ENCODE data around the gene TRIM28. TPM values are rescaled to one million over a fixed set of nuclear protein-coding genes. Genes with fewer than 3 reads are reported as not detected.

Gene TRIM28
- total and polyA plus RNA-seq, 9 of the 15 experiments (the other 6 are each of a cell fraction or from before 2014, with no cell fraction given) = 12.1 to 797 (median 490) TPM

DNA sequence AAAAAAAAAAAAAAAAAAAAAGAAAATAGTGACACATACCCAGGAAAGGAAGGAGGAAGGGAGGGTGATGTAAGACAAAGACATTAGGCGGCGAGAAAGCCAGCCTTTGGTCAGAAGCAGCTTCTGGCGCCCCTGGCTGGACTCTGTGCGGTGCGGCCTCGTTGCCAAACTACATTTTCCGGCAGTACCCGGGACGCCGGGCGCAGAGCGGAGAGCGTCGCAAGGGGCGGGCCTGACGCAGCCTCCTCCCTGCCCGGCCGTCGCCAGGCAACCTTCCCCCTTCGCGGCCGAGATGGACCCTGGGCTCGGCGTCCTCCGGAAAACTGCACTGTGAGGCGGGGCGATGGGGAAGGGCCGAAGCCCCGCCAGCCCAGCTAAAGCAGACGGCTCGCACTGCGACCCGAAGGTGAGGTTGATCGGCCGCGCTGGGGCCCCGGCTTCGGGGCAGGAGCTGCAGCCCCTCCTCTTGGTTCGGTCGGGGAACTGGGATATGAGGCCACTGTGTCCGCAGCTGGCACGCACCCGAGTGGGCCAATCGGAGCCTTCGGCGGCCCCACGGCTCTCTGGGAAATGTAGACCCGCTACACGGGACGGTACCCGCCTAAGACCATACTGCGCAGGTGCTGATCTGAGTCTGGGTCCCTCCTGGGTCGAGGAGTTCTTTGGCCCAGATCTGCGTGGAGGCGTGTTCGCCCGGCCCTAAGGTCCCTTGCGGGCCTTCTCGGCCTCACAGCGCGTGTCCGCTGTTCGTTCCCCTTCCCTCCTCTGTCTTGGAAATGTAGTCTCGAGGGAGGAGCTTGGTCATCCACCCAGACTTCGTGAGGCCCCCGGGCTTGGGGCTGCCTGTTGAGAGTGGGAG lies 31.5 kb downstream of the TRIM28 start (continued):
- TF ChIP-seq, protein P1, sequence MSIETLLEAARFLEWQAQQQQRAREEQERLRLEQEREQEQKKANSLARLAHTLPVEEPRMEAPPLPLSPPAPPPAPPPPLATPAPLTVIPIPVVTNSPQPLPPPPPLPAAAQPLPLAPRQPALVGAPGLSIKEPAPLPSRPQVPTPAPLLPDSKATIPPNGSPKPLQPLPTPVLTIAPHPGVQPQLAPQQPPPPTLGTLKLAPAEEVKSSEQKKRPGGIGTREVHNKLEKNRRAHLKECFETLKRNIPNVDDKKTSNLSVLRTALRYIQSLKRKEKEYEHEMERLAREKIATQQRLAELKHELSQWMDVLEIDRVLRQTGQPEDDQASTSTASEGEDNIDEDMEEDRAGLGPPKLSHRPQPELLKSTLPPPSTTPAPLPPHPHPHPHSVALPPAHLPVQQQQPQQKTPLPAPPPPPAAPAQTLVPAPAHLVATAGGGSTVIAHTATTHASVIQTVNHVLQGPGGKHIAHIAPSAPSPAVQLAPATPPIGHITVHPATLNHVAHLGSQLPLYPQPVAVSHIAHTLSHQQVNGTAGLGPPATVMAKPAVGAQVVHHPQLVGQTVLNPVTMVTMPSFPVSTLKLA (conservative IDR thresholded peaks at IDR 0.05) = peak; percentile 73 to 77
- TF ChIP-seq NRF1 (conservative IDR thresholded peaks at IDR 0.05 in 1 of 2, IDR thresholded peaks at IDR 0.05 in 1 of 2) = peak; percentile 89 to 91
- TF ChIP-seq, protein P2, sequence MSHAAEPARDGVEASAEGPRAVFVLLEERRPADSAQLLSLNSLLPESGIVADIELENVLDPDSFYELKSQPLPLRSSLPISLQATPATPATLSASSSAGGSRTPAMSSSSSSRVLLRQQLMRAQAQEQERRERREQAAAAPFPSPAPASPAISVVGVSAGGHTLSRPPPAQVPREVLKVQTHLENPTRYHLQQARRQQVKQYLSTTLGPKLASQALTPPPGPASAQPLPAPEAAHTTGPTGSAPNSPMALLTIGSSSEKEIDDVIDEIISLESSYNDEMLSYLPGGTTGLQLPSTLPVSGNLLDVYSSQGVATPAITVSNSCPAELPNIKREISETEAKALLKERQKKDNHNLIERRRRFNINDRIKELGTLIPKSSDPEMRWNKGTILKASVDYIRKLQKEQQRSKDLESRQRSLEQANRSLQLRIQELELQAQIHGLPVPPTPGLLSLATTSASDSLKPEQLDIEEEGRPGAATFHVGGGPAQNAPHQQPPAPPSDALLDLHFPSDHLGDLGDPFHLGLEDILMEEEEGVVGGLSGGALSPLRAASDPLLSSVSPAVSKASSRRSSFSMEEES (CRISPR knock-in tag; IDR thresholded peaks at IDR 0.05) = no peak
- peak; percentile 57; the same call in 1 of the 2 replicates for TF ChIP-seq ZNF695 (CRISPR knock-in tag; IDR thresholded peaks at IDR 0.05)
- TF ChIP-seq ZNF384 (IDR thresholded peaks at IDR 0.05; ENCODE audit: low read depth, low read length) = peak; percentile 92
- peak; percentile 37; the same call in 1 of the 2 replicates for TF ChIP-seq USF2 (CRISPR knock-in tag; IDR thresholded peaks at IDR 0.05)
- peak; percentile 74 for TF ChIP-seq SIN3B (IDR thresholded peaks at IDR 0.05; ENCODE audit: low read depth)
- TF ChIP-seq FIP1L1 (IDR thresholded peaks at IDR 0.05; ENCODE audit: low read depth, low read length, poor library complexity, severe bottlenecking) = peak; percentile 63
- no peak for TF ChIP-seq CGGBP1 (CRISPR knock-in tag; IDR thresholded peaks at IDR 0.05)
- TF ChIP-seq HDAC1 (IDR thresholded peaks at IDR 0.05) = peak in 1 of 2 experiments; percentile 75; a peak in 2 of 4 replicates
- TF ChIP-seq, protein P3, sequence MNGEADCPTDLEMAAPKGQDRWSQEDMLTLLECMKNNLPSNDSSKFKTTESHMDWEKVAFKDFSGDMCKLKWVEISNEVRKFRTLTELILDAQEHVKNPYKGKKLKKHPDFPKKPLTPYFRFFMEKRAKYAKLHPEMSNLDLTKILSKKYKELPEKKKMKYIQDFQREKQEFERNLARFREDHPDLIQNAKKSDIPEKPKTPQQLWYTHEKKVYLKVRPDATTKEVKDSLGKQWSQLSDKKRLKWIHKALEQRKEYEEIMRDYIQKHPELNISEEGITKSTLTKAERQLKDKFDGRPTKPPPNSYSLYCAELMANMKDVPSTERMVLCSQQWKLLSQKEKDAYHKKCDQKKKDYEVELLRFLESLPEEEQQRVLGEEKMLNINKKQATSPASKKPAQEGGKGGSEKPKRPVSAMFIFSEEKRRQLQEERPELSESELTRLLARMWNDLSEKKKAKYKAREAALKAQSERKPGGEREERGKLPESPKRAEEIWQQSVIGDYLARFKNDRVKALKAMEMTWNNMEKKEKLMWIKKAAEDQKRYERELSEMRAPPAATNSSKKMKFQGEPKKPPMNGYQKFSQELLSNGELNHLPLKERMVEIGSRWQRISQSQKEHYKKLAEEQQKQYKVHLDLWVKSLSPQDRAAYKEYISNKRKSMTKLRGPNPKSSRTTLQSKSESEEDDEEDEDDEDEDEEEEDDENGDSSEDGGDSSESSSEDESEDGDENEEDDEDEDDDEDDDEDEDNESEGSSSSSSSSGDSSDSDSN (IDR thresholded peaks at IDR 0.05; ENCODE audit: borderline replicate concordance in 1 of 2, low read depth in 2 of 2, low read length in 2 of 2) = no peak; a peak in 1 of 4 replicates
- TF ChIP-seq MAX (CRISPR knock-in tag; IDR thresholded peaks at IDR 0.05) = peak; percentile 83
- TF ChIP-seq ZNF644 (tag; IDR thresholded peaks at IDR 0.05; ENCODE audit: low read depth) = no peak
- 0 out of 4 replicates have a peak, but pooled peaks of 1 of the 2 experiments have one; percentile 19 for TF ChIP-seq RAD21 (CRISPR knock-in tag; conservative IDR thresholded peaks at IDR 0.05 in 1 of 2, IDR thresholded peaks at IDR 0.05 in 1 of 2)
- TF ChIP-seq EZH2 (IDR thresholded peaks at IDR 0.05; ENCODE audit: borderline replicate concordance, low read depth, low read length) = no peak
- TF ChIP-seq NR4A1 (CRISPR knock-in tag; IDR thresholded peaks at IDR 0.05) = peak; percentile 53; the same call in 1 of the 2 replicates
- TF ChIP-seq NR4A1 (tag; IDR thresholded peaks at IDR 0.05) = 0 out of 2 replicates have a peak, but pooled peaks have one; percentile 16
- TF ChIP-seq CTBP1 (IDR thresholded peaks at IDR 0.05; ENCODE audit: borderline replicate concordance) = peak; percentile 75; the same call in 1 of the 2 replicates
- peak; percentile 43; the same call in 1 of the 2 replicates for TF ChIP-seq ESRRA (IDR thresholded peaks at IDR 0.05; ENCODE audit: borderline replicate concordance, low read depth)

All from K562 (cell line).